ENCODE measurements around the gene C1orf159.

The C1orf159 gene

DNA sequence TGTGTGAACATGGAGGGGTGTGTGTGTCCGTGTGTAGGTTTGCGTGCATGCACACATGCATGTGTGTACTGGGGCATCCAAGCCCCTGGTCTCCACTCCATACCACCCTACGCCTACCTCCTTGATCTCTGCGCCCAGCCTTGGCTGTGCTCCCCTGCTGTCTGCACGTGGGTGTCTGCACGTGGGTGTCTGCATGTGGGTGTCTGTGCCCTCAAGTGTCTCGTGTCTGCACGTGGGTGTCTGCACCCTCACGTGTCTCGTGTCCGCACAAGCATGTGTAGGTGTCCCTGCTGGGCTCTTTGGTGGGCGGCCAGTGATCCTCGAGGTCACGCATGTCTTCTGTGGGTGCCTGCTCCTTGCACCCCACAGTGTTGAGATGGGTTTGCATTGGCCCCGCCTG lies 62.9 kb downstream of the C1orf159 start:
- DNase-seq (ENCODE audit: low spot score): no peak
- Histone ChIP-seq H3K79me1 (ENCODE audit: low read depth, low read length) (peaks cover 9% of the 10 kb centered on the region), H3K18ac (ENCODE audit: low read length) (peak overlapping the region; percentile 27), H3K23ac (ENCODE audit: low read depth, low read length, poor library complexity) (peak overlapping the region; percentile 17), H3K36me3 (replicated peaks in 1 of 2; ENCODE audit: control insufficient read depth in 2 of 2, insufficient read depth in 2 of 2, low read length in 2 of 2) (peaks cover 41 to 63% of the 10 kb centered on the region in 2 donors), H2BK5ac (ENCODE audit: low read length) (peak overlapping the region; percentile 19), H2BK12ac (ENCODE audit: low read length) (no peak overlapping the region), H3K9ac (ENCODE audit: low read depth, low read length, poor library complexity) (peak overlapping the region; percentile 72), H3K27ac (replicated peaks; ENCODE audit: low read length) (no peak overlapping the region), H4K91ac (ENCODE audit: low read depth, low read length, poor library complexity) (no peak overlapping the region), H2BK120ac (ENCODE audit: low read depth, low read length) (no peak overlapping the region), H3K4me3 (ENCODE audit: low read length in 2 of 2) (no peak overlapping the region), H3K4me1 (ENCODE audit: control insufficient read depth in 2 of 2, insufficient read depth in 1 of 2, low read depth in 1 of 2, low read length in 2 of 2) (peaks cover 1 to 3% of the 10 kb centered on the region in 2 donors), H3K27me3 (ENCODE audit: control insufficient read depth in 3 of 3, insufficient read depth in 3 of 3, low read depth in 1 of 3, low read length in 3 of 3) (no peaks in the 10 kb centered on the region), H2AFZ (ENCODE audit: low read length) (no peak overlapping the region), H3K4ac (ENCODE audit: low read length) (no peak overlapping the region), H3K14ac (ENCODE audit: low read length) (peak overlapping the region; percentile 63), H3K9me3 (replicated peaks in 1 of 2; ENCODE audit: control insufficient read depth in 2 of 2, insufficient read depth in 1 of 2, low read depth in 1 of 2, low read length in 2 of 2) (peaks cover 0 to 3% of the 10 kb centered on the region in 2 donors), H2AK5ac (ENCODE audit: low read depth, low read length) (no peak overlapping the region), H3K4me2 (ENCODE audit: insufficient read depth, low read length, poor library complexity, severe bottlenecking) (no peak overlapping the region), H2BK15ac (ENCODE audit: low read length) (no peak overlapping the region), H4K8ac (ENCODE audit: low read depth, low read length) (no peak overlapping the region)
- WGBS, 2 donors (ENCODE audit: extremely low coverage in 2 of 2, insufficient read length in 2 of 2, insufficient replicate concordance in 1 of 2): no CpG with 5 or more reads among the region's 15 CpGs

DNA sequence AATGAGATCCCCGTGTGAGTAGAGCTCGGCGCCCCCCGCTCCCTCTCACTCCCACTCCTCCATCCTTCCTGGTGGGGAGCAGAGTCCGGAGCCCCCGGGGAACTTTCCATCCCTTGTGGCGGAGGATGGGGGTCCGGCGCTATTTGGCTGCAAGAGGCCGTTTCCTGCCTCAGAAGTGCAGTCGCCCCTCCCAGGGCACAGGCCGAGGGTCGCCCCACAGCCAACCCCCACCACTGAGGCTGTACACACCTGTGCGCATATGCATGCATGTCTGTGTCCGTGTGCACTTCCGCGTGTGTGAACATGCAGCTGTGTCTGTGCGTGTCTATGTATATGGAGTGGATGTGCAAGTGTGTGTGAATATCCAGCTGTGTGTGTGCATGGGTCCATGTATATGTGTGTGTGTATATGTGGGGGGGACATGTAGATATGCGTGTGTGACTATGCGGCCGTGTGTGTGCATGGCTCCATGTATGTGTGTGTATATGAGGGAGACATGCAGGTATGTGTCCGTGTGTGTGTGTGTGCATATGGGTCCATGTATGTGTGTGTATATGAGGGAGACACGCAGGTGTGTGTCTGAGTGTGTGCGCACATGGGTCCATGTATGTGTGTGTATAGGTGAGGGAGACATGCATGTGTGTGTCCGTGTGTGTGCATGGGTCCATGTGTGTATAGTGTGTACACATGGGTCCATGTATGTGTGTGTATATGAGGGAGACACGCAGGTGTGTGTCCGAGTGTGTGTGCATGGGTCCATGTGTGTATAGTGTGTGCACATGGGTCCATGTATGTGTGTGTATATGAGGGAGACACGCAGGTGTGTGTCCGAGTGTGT lies 63.7 kb downstream of the C1orf159 start:
- Histone ChIP-seq H3K36me3 (replicated peaks in 1 of 2; ENCODE audit: control insufficient read depth in 2 of 2, insufficient read depth in 2 of 2, low read length in 2 of 2) (peaks cover 43 to 71% of the 10 kb centered on the region in 2 donors), H3K4me2 (ENCODE audit: insufficient read depth, low read length, poor library complexity, severe bottlenecking) (no peak overlapping the region), H3K4ac (ENCODE audit: low read length) (no peak overlapping the region)

DNA sequence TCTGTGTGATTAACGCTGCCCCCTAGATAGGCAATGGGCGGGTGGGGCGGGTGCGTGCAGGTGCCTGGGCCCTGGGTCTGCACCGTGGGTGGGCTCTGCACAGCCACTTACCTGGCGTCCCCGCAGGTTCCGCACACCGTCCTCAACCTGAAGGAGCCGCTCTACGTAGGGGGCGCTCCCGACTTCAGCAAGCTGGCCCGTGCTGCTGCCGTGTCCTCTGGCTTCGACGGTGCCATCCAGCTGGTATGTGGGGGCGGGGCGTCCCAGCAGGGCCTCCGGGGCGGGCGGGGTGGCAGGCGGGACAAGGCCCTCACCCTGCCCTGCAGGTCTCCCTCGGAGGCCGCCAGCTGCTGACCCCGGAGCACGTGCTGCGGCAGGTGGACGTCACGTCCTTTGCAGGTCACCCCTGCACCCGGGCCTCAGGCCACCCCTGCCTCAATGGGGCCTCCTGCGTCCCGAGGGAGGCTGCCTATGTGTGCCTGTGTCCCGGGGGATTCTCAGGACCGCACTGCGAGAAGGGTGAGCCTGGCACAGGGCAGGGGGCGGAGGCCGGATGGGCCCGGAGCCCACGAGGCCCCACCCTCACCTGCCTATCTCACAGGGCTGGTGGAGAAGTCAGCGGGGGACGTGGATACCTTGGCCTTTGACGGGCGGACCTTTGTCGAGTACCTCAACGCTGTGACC lies 64.6 kb downstream of the C1orf159 start:
- no peak overlapping the region for H3K9ac ChIP-seq (ENCODE audit: low read depth, low read length, poor library complexity)
- H3K9me3 ChIP-seq (replicated peaks in 1 of 2; ENCODE audit: control insufficient read depth in 2 of 2, insufficient read depth in 1 of 2, low read depth in 1 of 2, low read length in 2 of 2): peaks cover 0 to 3% of the 10 kb centered on the region in 2 donors
- H2BK15ac ChIP-seq (ENCODE audit: low read length): no peak overlapping the region
- no peak overlapping the region for H3K27ac ChIP-seq (replicated peaks; ENCODE audit: low read length)
- H3K27me3 ChIP-seq (ENCODE audit: control insufficient read depth in 3 of 3, insufficient read depth in 3 of 3, low read depth in 1 of 3, low read length in 3 of 3): no peaks in the 10 kb centered on the region
- peak overlapping the region; percentile 56 for H3K14ac ChIP-seq (ENCODE audit: low read length)
- H3K79me1 ChIP-seq (ENCODE audit: low read depth, low read length): peaks cover 9% of the 10 kb centered on the region
- no peak overlapping the region for H2AK5ac ChIP-seq (ENCODE audit: low read depth, low read length)
- H2BK120ac ChIP-seq (ENCODE audit: low read depth, low read length): no peak overlapping the region
- no peak overlapping the region for H2AFZ ChIP-seq (ENCODE audit: low read length)
- WGBS, 2 donors (ENCODE audit: extremely low coverage in 2 of 2, insufficient read length in 2 of 2, insufficient replicate concordance in 1 of 2): no CpG with 5 or more reads among the region's 46 CpGs
- H3K23ac ChIP-seq (ENCODE audit: low read depth, low read length, poor library complexity): no peak overlapping the region
- H2BK12ac ChIP-seq (ENCODE audit: low read length): no peak overlapping the region
- no peak overlapping the region for H4K91ac ChIP-seq (ENCODE audit: low read depth, low read length, poor library complexity)
- H4K8ac ChIP-seq (ENCODE audit: low read depth, low read length): no peak overlapping the region
- H2BK5ac ChIP-seq (ENCODE audit: low read length): no peak overlapping the region
- no peak overlapping the region for H3K4me3 ChIP-seq (ENCODE audit: low read length in 2 of 2)
- H3K4me2 ChIP-seq (ENCODE audit: insufficient read depth, low read length, poor library complexity, severe bottlenecking): no peak overlapping the region
- no peak overlapping the region for H3K4ac ChIP-seq (ENCODE audit: low read length)
- H3K18ac ChIP-seq (ENCODE audit: low read length): no peak overlapping the region
- no peak for DNase-seq (ENCODE audit: low spot score)
- H3K4me1 ChIP-seq (ENCODE audit: control insufficient read depth in 2 of 2, insufficient read depth in 1 of 2, low read depth in 1 of 2, low read length in 2 of 2): peaks cover 0 to 2% of the 10 kb centered on the region in 2 donors
- peaks cover 50 to 81% of the 10 kb centered on the region in 2 donors for H3K36me3 ChIP-seq (replicated peaks in 1 of 2; ENCODE audit: control insufficient read depth in 2 of 2, insufficient read depth in 2 of 2, low read length in 2 of 2)

More for the DNA sequence above, 63.7 kb downstream of the C1orf159 start:
- Histone ChIP-seq H3K4me3 (ENCODE audit: low read length in 2 of 2) (peak overlapping the region in 1 of 2 donors; percentile 68), H3K79me1 (ENCODE audit: low read depth, low read length) (peaks cover 9% of the 10 kb centered on the region), H2BK15ac (ENCODE audit: low read length) (no peak overlapping the region), H2BK5ac (ENCODE audit: low read length) (no peak overlapping the region), H3K27ac (replicated peaks; ENCODE audit: low read length) (no peak overlapping the region), H2AK5ac (ENCODE audit: low read depth, low read length) (no peak overlapping the region), H3K9ac (ENCODE audit: low read depth, low read length, poor library complexity) (peak overlapping the region; percentile 44), H3K27me3 (ENCODE audit: control insufficient read depth in 3 of 3, insufficient read depth in 3 of 3, low read depth in 1 of 3, low read length in 3 of 3) (no peaks in the 10 kb centered on the region), H3K14ac (ENCODE audit: low read length) (no peak overlapping the region), H2AFZ (ENCODE audit: low read length) (no peak overlapping the region), H3K18ac (ENCODE audit: low read length) (no peak overlapping the region), H3K4me1 (ENCODE audit: control insufficient read depth in 2 of 2, insufficient read depth in 1 of 2, low read depth in 1 of 2, low read length in 2 of 2) (peaks cover 0 to 2% of the 10 kb centered on the region in 2 donors), H3K9me3 (replicated peaks in 1 of 2; ENCODE audit: control insufficient read depth in 2 of 2, insufficient read depth in 1 of 2, low read depth in 1 of 2, low read length in 2 of 2) (peaks cover 0 to 3% of the 10 kb centered on the region in 2 donors), H4K8ac (ENCODE audit: low read depth, low read length) (peak overlapping the region; percentile 48), H2BK12ac (ENCODE audit: low read length) (no peak overlapping the region), H2BK120ac (ENCODE audit: low read depth, low read length) (peak overlapping the region; percentile 31), H3K23ac (ENCODE audit: low read depth, low read length, poor library complexity) (peak overlapping the region; percentile 67), H4K91ac (ENCODE audit: low read depth, low read length, poor library complexity) (no peak overlapping the region)
- no CpG with 5 or more reads among the region's 29 CpGs for WGBS, 2 donors (ENCODE audit: extremely low coverage in 2 of 2, insufficient read length in 2 of 2, insufficient replicate concordance in 1 of 2)
- DNase-seq (ENCODE audit: low spot score): no peak

DNA sequence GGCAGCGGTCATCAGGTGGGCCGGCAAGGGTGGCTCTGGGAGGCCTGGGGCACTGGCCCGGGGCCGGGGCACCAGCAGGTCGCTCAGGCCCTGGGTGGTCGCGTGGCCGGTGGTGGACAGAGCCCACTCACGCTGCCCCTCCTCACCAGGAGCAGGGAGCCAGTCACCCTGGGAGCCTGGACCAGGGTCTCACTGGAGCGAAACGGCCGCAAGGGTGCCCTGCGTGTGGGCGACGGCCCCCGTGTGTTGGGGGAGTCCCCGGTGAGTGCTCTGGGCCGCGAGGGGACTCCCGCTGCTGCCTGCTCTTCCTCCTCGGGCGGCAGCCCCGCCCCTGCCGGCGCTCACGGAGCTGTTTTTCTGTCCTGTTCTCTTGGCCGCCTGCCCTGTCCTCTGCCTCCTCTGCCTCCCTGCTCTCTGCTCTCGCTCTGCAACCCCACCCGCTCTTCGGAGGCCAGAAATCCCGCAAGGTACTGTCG lies 65.3 kb downstream of the C1orf159 start:
- no peak overlapping the region for H3K18ac ChIP-seq (ENCODE audit: low read length)
- no peak overlapping the region for H2BK15ac ChIP-seq (ENCODE audit: low read length)
- H3K36me3 ChIP-seq (replicated peaks in 1 of 2; ENCODE audit: control insufficient read depth in 2 of 2, insufficient read depth in 2 of 2, low read length in 2 of 2): peaks cover 54 to 87% of the 10 kb centered on the region in 2 donors
- peaks cover 0 to 2% of the 10 kb centered on the region in 2 donors for H3K4me1 ChIP-seq (ENCODE audit: control insufficient read depth in 2 of 2, insufficient read depth in 1 of 2, low read depth in 1 of 2, low read length in 2 of 2)
- H3K4ac ChIP-seq (ENCODE audit: low read length): no peak overlapping the region
- H2AFZ ChIP-seq (ENCODE audit: low read length): no peak overlapping the region
- no peak overlapping the region for H2AK5ac ChIP-seq (ENCODE audit: low read depth, low read length)
- H3K79me1 ChIP-seq (ENCODE audit: low read depth, low read length): peaks cover 9% of the 10 kb centered on the region
- no peak for DNase-seq (ENCODE audit: low spot score)
- H3K9ac ChIP-seq (ENCODE audit: low read depth, low read length, poor library complexity): no peak overlapping the region
- no peak overlapping the region for H4K91ac ChIP-seq (ENCODE audit: low read depth, low read length, poor library complexity)
- no CpG with 5 or more reads among the region's 32 CpGs for WGBS, 2 donors (ENCODE audit: extremely low coverage in 2 of 2, insufficient read length in 2 of 2, insufficient replicate concordance in 1 of 2)
- no peak overlapping the region for H2BK12ac ChIP-seq (ENCODE audit: low read length)
- H3K27me3 ChIP-seq (ENCODE audit: control insufficient read depth in 3 of 3, insufficient read depth in 3 of 3, low read depth in 1 of 3, low read length in 3 of 3): no peaks in the 10 kb centered on the region
- H2BK5ac ChIP-seq (ENCODE audit: low read length): no peak overlapping the region
- no peak overlapping the region for H3K4me2 ChIP-seq (ENCODE audit: insufficient read depth, low read length, poor library complexity, severe bottlenecking)
- peaks cover 0 to 3% of the 10 kb centered on the region in 2 donors for H3K9me3 ChIP-seq (replicated peaks in 1 of 2; ENCODE audit: control insufficient read depth in 2 of 2, insufficient read depth in 1 of 2, low read depth in 1 of 2, low read length in 2 of 2)
- peak overlapping the region; percentile 43 for H3K23ac ChIP-seq (ENCODE audit: low read depth, low read length, poor library complexity)
- H2BK120ac ChIP-seq (ENCODE audit: low read depth, low read length): no peak overlapping the region
- no peak overlapping the region for H4K8ac ChIP-seq (ENCODE audit: low read depth, low read length)
- H3K14ac ChIP-seq (ENCODE audit: low read length): no peak overlapping the region
- H3K4me3 ChIP-seq (ENCODE audit: low read length in 2 of 2): no peak overlapping the region
- no peak overlapping the region for H3K27ac ChIP-seq (replicated peaks; ENCODE audit: low read length)
